GM19099 (cell line): ENCODE results near the gene PDE5A.

Source experiments
- POLR2A ChIP-seq: IDR thresholded peaks from 3 replicates; pipeline ENCODE4 v1.6.1; 2011; ENCODE audit warnings: low read depth; ENCODE audit not compliant: insufficient read length; ENCODE audit errors: extremely low read depth

Gene PDE5A

DNA sequence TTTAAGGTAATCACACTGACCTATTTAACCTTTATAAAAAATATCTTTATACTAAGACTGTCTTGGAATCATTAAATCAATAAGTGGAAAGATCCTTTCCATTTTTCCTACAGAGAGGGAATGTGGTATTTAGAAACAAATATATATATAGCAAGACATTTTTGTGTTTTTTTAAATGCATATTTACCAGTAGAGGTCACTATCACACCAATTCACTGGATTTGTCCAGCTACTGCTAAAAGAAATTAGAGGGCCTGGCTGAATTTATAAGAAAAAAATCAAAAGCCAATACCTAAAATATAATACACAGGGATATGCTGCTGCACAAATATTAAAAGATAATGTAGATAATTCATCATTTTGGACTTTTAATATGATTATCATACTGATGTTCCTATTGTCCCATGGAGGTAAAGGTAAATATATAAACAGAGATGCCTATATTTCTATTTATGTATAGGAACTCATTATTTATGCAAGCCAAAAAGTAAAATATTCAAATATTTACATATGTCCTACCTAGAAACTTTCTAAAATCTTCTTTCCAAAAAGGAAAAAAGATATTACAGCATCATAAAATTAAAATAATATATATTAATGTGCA, 69.5 kb downstream of the PDE5A start:
- no peak for TF ChIP-seq POLR2A

GRCh38 chr4:119550857-119551532, 77.6 kb downstream of the PDE5A start:
- TF ChIP-seq POLR2A: no peak

GRCh38 chr4:119549639-119550038, 79.0 kb downstream of the PDE5A start:
- no peak for TF ChIP-seq POLR2A

- no peak for TF ChIP-seq POLR2A
These were observed 84.8 kb downstream of the PDE5A start for GRCh38 chr4:119543779-119544178.

DNA sequence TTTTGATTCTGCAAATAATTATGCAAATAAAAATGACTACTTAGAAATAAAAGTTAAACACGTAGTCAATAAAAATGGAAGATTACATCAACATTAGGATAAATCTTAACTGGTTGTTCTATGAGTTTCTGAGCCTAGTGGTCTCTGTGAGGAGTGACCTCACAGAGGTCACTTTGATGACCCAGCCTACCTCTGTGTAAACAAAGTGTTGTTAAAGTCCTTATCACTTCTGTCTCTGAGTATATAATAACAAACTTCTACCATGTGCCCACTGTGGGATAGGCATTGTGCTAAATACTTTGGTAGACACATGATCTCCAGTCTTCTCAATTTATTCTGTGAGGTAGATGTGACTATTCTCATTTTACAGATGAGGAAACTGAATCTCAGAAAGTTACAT, 85.4 kb downstream of the PDE5A start:
- no peak for TF ChIP-seq POLR2A

DNA sequence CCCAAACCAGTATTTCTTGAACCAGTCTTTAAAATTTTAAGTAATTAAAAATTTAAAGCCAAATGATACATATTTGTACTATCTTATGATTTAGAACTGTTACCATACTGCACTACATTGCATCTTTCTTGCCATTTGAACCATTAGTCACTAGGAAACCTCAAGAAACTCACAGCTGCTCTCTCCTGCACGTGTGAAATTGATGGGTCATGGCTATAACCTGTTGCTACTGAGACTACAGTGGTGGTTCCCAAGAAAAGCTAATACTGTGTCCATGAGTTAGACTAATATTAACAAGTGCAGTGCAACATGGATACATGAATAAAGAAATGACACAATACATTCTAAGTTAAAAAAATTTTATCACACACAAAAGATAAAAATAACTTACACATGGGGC, 88.4 kb downstream of the PDE5A start:
- TF ChIP-seq POLR2A: no peak

- TF ChIP-seq POLR2A: no peak
These were observed 91.0 kb downstream of the PDE5A start for GRCh38 chr4:119537586-119537985.

DNA sequence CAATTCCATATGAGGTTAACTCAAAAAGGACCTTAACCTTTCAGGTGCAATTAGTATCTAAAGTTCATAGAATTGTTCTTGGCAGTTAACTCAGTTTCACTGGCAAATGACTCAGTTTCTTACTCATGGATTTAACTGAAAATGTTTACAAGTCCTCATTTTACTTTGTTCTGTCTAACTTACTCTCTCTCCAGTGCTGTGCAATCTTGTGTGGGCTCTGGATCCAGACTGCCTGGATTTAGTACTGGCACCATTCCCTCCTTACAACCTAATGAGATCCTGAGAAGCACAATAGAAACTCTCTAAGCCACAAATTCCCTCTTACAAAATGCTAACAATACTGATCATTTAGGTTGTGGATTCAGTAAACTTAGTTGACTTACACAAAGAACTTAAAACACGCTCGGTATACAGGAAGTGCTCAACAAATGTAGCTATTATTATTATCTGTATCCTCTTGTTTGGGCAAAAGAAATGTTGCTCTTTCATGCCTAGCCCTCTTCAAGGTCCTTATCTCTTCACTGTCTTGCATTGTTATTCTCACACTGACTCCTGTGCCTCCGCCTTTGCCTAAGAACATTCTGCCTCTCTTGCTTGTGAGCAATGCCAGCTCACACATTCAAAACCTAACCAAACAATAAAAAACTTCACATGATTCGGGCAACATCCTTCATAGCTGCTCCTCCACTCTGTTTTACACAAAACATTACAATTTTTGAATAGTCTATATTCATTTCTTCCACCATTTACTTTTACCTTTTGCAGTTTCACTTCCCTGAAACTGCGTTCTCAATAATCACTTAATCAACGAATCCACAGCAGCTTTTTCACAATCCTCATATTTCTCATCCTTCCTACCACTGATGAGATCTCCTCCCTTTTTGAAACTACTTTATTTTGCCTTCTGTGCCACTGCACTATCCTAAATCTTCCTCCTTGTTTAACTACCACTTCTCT, 91.8 kb downstream of the PDE5A start:
- no peak for TF ChIP-seq POLR2A

GRCh38 chr4:119532319-119532718, 96.3 kb downstream of the PDE5A start:
- TF ChIP-seq POLR2A: no peak

- no peak for TF ChIP-seq POLR2A
These were observed 98.8 kb downstream of the PDE5A start for GRCh38 chr4:119529788-119530187.

DNA sequence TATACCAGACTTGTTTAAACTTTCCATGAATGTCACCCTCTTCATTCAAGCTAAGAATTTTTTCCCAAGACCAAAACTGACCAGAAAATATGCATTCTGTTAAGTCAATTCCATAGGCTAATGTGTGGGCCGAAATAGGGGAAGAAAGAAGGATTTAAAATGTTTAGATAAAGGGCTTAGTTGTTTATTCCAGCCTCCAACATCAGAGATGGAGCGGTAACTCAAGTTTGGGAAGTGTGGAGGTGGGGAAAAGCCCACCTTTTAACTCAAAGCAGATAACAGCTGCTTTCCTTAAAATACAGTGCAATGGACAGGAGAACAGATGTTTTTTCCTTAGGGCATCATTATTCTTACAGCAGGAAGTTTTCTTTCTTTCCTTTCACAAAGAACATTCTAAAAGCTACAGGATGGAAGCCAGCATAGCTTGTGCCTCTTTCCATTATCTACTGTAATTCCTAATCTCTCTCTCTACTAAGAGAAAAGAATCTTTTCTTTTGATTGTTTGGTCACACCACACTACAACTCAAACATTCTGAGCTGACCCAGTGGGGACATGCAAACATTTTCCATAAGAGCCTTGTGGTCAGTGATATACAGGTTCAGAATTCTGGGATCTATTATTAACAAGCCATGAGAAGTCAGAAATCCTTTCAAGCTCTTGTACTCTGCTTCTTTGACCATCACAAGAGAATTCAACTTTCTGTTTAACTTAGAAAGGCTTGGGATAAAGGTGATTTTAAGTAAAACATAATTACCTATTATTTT, 101.6 kb downstream of the PDE5A start:
- no peak for TF ChIP-seq POLR2A

DNA sequence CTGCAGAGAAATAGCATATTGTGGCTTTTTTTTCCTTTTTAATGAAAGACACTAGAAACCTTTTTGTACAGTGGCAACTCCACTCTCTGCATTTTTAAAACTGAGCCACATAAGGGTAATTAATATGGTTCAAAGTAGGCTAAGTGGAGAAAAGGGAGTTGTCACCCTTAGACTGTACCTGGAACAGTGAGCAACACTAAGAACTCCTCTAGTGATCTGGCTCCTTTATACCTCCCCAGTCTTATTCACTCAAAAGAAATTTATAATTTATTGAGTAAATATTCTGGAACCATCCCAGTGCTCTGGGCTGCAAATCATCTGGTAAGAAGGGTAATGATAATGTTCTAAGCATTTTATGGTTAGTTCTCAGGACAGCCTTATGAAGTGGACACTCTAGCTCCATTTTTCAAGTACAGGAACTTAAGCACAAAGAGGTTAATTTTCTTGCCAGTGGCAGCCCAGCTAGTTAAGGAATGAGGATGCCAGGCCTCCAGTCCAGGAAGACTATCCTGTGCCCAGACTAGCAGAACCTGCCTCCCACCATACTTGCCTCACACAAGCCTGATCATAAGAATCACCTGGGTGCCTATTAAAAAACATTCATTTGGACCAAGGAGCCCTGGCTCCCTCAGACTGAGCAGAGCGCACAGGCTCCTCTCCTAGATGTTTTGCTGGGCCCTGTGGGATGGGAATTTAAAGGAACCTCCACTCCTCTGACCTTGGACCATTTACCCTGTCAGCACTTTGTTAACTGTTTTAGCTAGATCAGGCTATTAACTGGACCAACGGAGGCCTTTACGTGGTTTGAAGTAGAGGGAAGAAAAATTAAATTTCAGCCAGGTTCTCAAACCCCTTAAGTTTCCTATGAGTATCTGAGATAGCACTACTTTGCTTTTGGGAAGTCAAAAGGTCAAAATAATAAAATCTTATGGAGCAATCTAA, 102.6 kb downstream of the PDE5A start:
- no peak for TF ChIP-seq POLR2A

DNA sequence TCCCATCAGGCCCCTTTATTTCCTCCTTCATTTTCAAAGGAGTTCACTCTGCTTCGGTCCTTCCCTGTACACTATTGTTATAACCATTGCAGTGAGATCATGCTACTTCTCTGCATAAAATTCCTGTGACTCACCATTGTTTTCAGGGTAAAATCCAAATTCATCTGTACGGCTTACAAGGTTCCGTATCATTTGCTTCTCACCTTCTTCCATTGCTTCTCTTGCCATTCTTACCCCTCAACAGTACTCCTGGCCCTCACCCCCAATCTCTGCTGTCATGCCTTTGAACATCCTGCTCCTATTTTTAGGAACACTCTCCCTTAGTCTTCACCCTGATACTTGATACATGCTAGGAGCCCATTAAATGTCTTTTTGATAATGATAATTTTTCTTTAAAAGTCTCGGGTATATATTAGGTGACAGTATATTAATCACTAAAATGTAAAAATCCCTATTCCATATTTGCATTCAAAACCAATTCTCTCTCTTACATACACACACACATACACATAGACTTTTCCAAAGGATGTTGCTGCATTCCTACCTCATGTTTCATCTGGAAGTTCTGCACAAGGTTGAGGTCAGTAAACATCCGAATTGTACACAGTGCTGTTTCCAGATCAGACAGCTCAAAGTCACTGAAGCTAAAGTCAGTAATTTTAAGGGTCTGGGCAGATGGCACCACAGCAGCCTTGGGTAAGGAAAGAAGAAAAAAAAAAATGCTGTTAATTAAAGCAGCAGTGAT, 103.4 kb downstream of the PDE5A start:
- no peak for TF ChIP-seq POLR2A
